Activated CD4-positive, alpha-beta T cell treated with anti-CD3 and anti-CD28 coated beads, Interleukin-2, Interleukin-4, amounts not matched to agents 100 ng/mL and 50 ng/mL, durations not matched to agents 16 hours and 8 hours (primary cell): ENCODE measurements around the gene OPTN.
"Not testable (repeated sequence)": the region's sequence is repeated elsewhere in the genome, so short reads cannot be mapped to it uniquely, and the experiment has no call there.

Experiments
- DNase-seq: peaks from one replicate; pipeline ENCODE4 v3.0.0-alpha.2; 2020; ENCODE audit warnings: low spot score

The OPTN gene

GRCh38 chr10:13099666-13100348 lies at the start of gene OPTN:
Gene OPTN (plus strand): TSS chr10:13100163. CDS start chr10:13109123, 8,960 bp downstream.
- peak; percentile 75 for DNase-seq

GRCh38 chr10:13051126-13051694 lies 48.8 kb upstream of the OPTN start:
- DNase-seq: no peak

- DNase-seq: not testable (repeated sequence)
These were observed 46.8 kb upstream of the OPTN start for GRCh38 chr10:13053208-13053607.

- no peak for DNase-seq
These were observed 46.0 kb upstream of the OPTN start for GRCh38 chr10:13053794-13054462.

GRCh38 chr10:13054844-13055243 lies 45.1 kb upstream of the OPTN start:
- no peak for DNase-seq

GRCh38 chr10:13056456-13057077 lies 43.4 kb upstream of the OPTN start:
- no peak for DNase-seq

- DNase-seq: no peak
These were observed 37.2 kb upstream of the OPTN start for GRCh38 chr10:13062803-13063202.

GRCh38 chr10:13066527-13066926 lies 33.4 kb upstream of the OPTN start:
- no peak for DNase-seq

GRCh38 chr10:13067431-13067830 lies 32.5 kb upstream of the OPTN start:
- DNase-seq: no peak

GRCh38 chr10:13068071-13068470 lies 31.9 kb upstream of the OPTN start:
- DNase-seq: no peak

- DNase-seq: no peak
These were observed 31.5 kb upstream of the OPTN start for GRCh38 chr10:13068484-13068883.

GRCh38 chr10:13072339-13072738 lies 27.6 kb upstream of the OPTN start:
- DNase-seq: no peak

- peak; percentile 71 for DNase-seq
These were observed 25.2 kb upstream of the OPTN start for GRCh38 chr10:13074563-13075451.

- DNase-seq: no peak
These were observed 20.8 kb upstream of the OPTN start for GRCh38 chr10:13078912-13079775.

GRCh38 chr10:13079776-13080050 lies 20.2 kb upstream of the OPTN start:
- DNase-seq: no peak

GRCh38 chr10:13080643-13081042 lies 19.3 kb upstream of the OPTN start:
- DNase-seq: no peak

GRCh38 chr10:13083700-13084099 lies 16.3 kb upstream of the OPTN start:
- not testable (repeated sequence) for DNase-seq

- DNase-seq: no peak
These were observed 13.9 kb upstream of the OPTN start for GRCh38 chr10:13086056-13086455.

- DNase-seq: no peak
These were observed 12.4 kb upstream of the OPTN start for GRCh38 chr10:13087601-13087985.

GRCh38 chr10:13087986-13088618 lies 11.9 kb upstream of the OPTN start:
- peak; percentile 63 for DNase-seq

- DNase-seq: no peak
These were observed 10.6 kb upstream of the OPTN start for GRCh38 chr10:13089345-13089744.
